Measurements from ENCODE around the gene KIF23.

Gene KIF23

GRCh38 chr15:69392352-69392751 is 21.8 kb upstream of the KIF23 start:
- Histone ChIP-seq H3K36me3 (no peaks in the 10 kb centered on the region), H3K27ac (no peak overlapping the region), H3K27me3 (ENCODE audit: insufficient read depth, low read depth, severe bottlenecking) (no peaks in the 10 kb centered on the region), H3K4me3 (ENCODE audit: low read depth, low read length) (no peak overlapping the region), H3K9me3 (ENCODE audit: severe bottlenecking) (no peaks in the 10 kb centered on the region)
- no peak for DNase-seq
- TF ChIP-seq CTCF (IDR thresholded peaks at IDR 0.05; ENCODE audit: low read depth, low read length): no peak

DNA sequence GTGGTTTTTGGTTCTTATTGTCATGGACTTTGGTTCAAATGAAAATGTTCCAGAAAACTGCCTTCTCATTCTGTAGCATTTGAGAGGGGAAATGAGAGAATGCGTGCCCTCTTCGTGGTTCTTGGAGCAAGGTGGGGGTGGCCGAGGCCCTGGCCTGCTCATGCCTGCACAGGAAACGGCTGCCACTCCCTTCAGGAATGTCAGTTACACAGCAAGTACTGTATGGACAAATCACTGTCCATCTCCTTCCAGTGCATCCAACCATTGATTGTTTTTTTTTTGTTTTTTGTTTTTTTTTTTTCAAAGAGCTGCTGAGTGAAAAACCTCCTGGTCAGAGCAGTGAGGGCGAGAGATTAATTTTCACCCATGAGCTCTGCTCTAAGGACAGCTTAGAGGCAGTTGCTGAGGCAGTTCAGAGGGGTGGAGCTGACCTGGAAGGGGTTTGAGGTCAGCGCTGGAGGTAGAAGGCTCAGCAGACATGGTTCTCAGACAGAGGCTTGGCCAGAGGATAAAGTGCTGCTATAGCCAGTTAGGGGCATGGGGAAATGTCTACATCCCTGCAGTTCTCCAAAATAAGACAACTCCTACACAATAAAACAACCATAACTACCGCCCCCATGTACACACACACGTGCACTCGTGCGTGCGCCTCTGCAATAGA is 20.2 kb upstream of the KIF23 start:
- no peak for TF ChIP-seq CTCF (IDR thresholded peaks at IDR 0.05; ENCODE audit: low read depth, low read length)

GRCh38 chr15:69394556-69395282 is 19.4 kb upstream of the KIF23 start:
- Histone ChIP-seq H3K4me3 (ENCODE audit: low read depth, low read length) (no peak overlapping the region), H3K9me3 (ENCODE audit: severe bottlenecking) (no peaks in the 10 kb centered on the region), H3K27me3 (ENCODE audit: insufficient read depth, low read depth, severe bottlenecking) (no peaks in the 10 kb centered on the region), H3K36me3 (no peaks in the 10 kb centered on the region), H3K27ac (peak overlapping the region; percentile 46)
- peak; percentile 91 for DNase-seq
- peak; percentile 92 for TF ChIP-seq CTCF (IDR thresholded peaks at IDR 0.05; ENCODE audit: low read depth, low read length)

More for the DNA sequence above, 20.2 kb upstream of the KIF23 start:
- peak; percentile 53 for DNase-seq
- no peaks in the 10 kb centered on the region for H3K9me3 ChIP-seq (ENCODE audit: severe bottlenecking)
- no peaks in the 10 kb centered on the region for H3K36me3 ChIP-seq
- H3K4me3 ChIP-seq (ENCODE audit: low read depth, low read length): no peak overlapping the region
- no peaks in the 10 kb centered on the region for H3K27me3 ChIP-seq (ENCODE audit: insufficient read depth, low read depth, severe bottlenecking)
- peak overlapping the region; percentile 46 for H3K27ac ChIP-seq

DNA sequence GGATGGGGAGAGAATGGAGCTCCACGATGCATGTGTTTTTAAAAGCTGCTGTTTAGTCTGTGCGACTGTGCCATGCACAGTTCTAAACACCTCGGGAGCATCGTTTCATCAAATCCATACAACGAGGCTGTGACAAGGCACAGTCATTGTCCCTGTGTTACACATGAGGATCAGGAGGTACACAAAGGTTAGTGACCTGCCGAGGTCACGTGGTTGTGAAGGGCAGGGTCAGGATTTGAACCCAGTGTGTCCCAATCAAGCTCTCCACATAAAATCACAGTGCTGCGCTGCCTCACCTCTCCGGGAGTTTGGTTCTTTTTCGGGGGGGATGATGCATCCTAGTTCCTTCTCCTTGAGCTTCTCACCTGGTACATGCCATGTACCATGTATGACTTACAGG is 18.7 kb upstream of the KIF23 start:
- Histone ChIP-seq H3K36me3 (no peaks in the 10 kb centered on the region), H3K27ac (no peak overlapping the region), H3K9me3 (ENCODE audit: severe bottlenecking) (no peaks in the 10 kb centered on the region), H3K4me3 (ENCODE audit: low read depth, low read length) (no peak overlapping the region), H3K27me3 (ENCODE audit: insufficient read depth, low read depth, severe bottlenecking) (no peaks in the 10 kb centered on the region)
- no peak for DNase-seq
- no peak for TF ChIP-seq CTCF (IDR thresholded peaks at IDR 0.05; ENCODE audit: low read depth, low read length)

GRCh38 chr15:69395991-69396390 is 18.2 kb upstream of the KIF23 start:
- Histone ChIP-seq H3K4me3 (ENCODE audit: low read depth, low read length) (no peak overlapping the region), H3K27ac (no peak overlapping the region), H3K27me3 (ENCODE audit: insufficient read depth, low read depth, severe bottlenecking) (no peaks in the 10 kb centered on the region), H3K36me3 (no peaks in the 10 kb centered on the region), H3K9me3 (ENCODE audit: severe bottlenecking) (no peaks in the 10 kb centered on the region)
- DNase-seq: no peak
- TF ChIP-seq CTCF (IDR thresholded peaks at IDR 0.05; ENCODE audit: low read depth, low read length): no peak

Measured in WERI-Rb-1 (cell line).